ENCODE results near the gene CLEC20A. TPM values are rescaled to one million over a fixed set of nuclear protein-coding genes. Genes with fewer than 3 reads are reported as not detected.

Gene CLEC20A
- total RNA-seq, 1 experiment from 2014 or later, result not detected

DNA sequence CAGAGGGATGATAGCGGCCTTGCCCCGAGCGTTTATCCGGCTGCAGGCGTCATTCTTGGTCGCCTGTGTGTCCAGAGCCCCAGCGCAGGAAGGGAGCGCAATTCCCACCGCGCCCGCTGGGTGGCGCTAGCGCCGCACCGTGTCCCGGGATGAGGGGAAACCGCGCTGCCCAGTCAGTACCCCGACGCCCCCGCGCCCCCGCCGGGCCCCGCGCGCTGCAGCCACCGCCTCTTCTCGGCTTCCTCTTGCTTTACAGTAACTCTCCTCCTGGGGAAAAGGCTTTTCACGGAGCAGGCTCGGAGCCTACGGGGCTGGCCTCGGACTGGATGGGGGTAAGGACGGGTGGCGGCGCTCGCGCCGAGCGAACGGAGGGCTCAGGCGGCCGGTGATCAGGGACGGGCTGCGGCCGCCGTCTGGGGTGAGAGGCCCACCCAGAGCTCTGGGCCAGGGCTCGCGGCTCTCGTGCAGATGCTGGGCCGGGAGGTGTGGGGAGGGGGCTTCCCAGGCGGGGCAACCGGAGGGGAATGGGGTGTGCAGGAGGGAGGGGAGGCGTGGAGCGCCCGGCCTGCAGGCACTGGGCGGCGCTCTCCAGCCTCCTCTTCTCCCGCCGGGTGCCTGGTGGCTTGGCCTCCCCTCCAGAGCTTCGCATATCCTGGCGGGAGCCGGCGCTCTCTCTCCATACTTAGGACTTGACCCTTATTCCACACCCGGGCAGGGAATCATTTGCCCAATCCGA lies 46.0 kb upstream of the CLEC20A start:
- no TSS peak for BruUV-seq (replicated peaks)
- intact Hi-C loops (cut with micrococcal nuclease), result loop anchor here (1.0 to 2.0 kb wide), 5 partner anchors 66 to 460 kb away; no protein-coding TSS in a partner anchor
- peak; percentile 100 for TF ChIP-seq CTCF (IDR thresholded peaks at IDR 0.05; ENCODE audit: unreplicated experiment)
- peak overlapping the region; percentile 95 for H3K4me3 Mint-ChIP-seq (ENCODE audit: unreplicated experiment)
- ChIA-PET CTCF (interaction anchor here (0.6 to 12.2 kb wide), 99 partner anchors 8 to 828 kb away, joined by 3 to 390 read pairs (median 5); partner anchors contain the start of genes RALGPS2 and SOAT1), POLR2A (interaction anchor here (0.6 to 3.4 kb wide), 14 partner anchors 10 to 466 kb away, joined by 3 to 23 read pairs (median 3); partner anchors contain the start of gene RALGPS2)
- H3K36me3 Mint-ChIP-seq (ENCODE audit: insufficient read depth, unreplicated experiment), result peaks cover 10% of the 10 kb centered on the region
- no peaks in the 10 kb centered on the region for H3K27me3 Mint-ChIP-seq (ENCODE audit: insufficient read depth, unreplicated experiment)
- peaks cover 35% of the 10 kb centered on the region for H3K4me1 Mint-ChIP-seq (ENCODE audit: insufficient read depth, unreplicated experiment)
- peak; percentile 89 for DNase-seq (ENCODE audit: unreplicated experiment)
- H3K9me3 Mint-ChIP-seq (ENCODE audit: unreplicated experiment), result no peaks in the 10 kb centered on the region
- peak overlapping the region; percentile 80 for H3K27ac Mint-ChIP-seq (ENCODE audit: low read depth, unreplicated experiment)

- POLR2A ChIA-PET, result interaction anchor here (0.5 to 3.4 kb wide), 14 partner anchors 17 to 460 kb away, joined by 3 to 23 read pairs (median 4); no protein-coding TSS in a partner anchor
- Mint-ChIP-seq H3K4me3 (ENCODE audit: unreplicated experiment) (peak overlapping the region; percentile 95), H3K4me1 (ENCODE audit: insufficient read depth, unreplicated experiment) (peaks cover 42% of the 10 kb centered on the region), H3K27me3 (ENCODE audit: insufficient read depth, unreplicated experiment) (no peaks in the 10 kb centered on the region), H3K27ac (ENCODE audit: low read depth, unreplicated experiment) (peak overlapping the region; percentile 80), H3K9me3 (ENCODE audit: unreplicated experiment) (no peaks in the 10 kb centered on the region), H3K36me3 (ENCODE audit: insufficient read depth, unreplicated experiment) (peaks cover 10% of the 10 kb centered on the region)
- TF ChIP-seq CTCF (IDR thresholded peaks at IDR 0.05; ENCODE audit: unreplicated experiment), result no peak
- CTCF ChIA-PET, result interaction anchor here (0.5 to 12.2 kb wide), 74 partner anchors 8 to 752 kb away, joined by 3 to 390 read pairs (median 4); partner anchors contain the start of genes RALGPS2 and SOAT1
- intact Hi-C loops (cut with micrococcal nuclease), result loop anchor here (1.0 to 2.0 kb wide), 5 partner anchors 67 to 460 kb away; no protein-coding TSS in a partner anchor
- no TSS peak for BruUV-seq (replicated peaks)
- peak; percentile 51 for DNase-seq (ENCODE audit: unreplicated experiment)
Observed at GRCh38 chr1:178541829-178542553, 45.2 kb upstream of the CLEC20A start.

DNA sequence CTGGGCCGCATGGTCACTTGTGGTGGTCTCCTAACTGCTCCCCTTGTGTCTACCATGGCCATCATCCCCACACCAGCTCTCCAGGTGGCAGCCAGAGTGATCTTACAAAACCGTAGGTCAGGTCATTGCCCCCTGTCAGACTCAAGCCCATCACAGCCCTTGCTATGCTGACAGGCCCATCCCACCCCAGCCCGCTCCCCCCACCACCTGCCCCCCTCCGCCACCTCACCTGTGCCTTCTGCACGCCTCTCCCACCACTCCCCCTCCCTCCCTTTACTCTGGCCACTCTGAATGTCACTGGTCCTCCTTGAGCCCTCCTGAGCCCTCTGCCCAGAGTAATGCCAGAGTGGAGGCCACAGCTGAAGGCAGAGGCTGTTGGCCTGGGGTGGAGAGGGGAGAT lies 44.6 kb upstream of the CLEC20A start:
- POLR2A ChIA-PET, result interaction anchor here (0.5 to 3.3 kb wide), 7 partner anchors 123 to 462 kb away, joined by 3 to 17 read pairs (median 5); no protein-coding TSS in a partner anchor
- H3K27me3 Mint-ChIP-seq (ENCODE audit: insufficient read depth, unreplicated experiment), result no peaks in the 10 kb centered on the region
- H3K4me3 Mint-ChIP-seq (ENCODE audit: unreplicated experiment), result no peak overlapping the region
- TF ChIP-seq CTCF (IDR thresholded peaks at IDR 0.05; ENCODE audit: unreplicated experiment), result no peak
- no TSS peak for BruUV-seq (replicated peaks)
- peaks cover 10% of the 10 kb centered on the region for H3K36me3 Mint-ChIP-seq (ENCODE audit: insufficient read depth, unreplicated experiment)
- DNase-seq (ENCODE audit: unreplicated experiment), result no peak
- H3K9me3 Mint-ChIP-seq (ENCODE audit: unreplicated experiment), result no peaks in the 10 kb centered on the region
- CTCF ChIA-PET, result interaction anchor here (0.6 to 12.2 kb wide), 28 partner anchors 8 to 550 kb away, joined by 3 to 390 read pairs (median 6); partner anchors contain the start of gene RALGPS2
- H3K4me1 Mint-ChIP-seq (ENCODE audit: insufficient read depth, unreplicated experiment), result peaks cover 48% of the 10 kb centered on the region
- intact Hi-C loops (cut with micrococcal nuclease), result no loop called here
- peak overlapping the region; percentile 80 for H3K27ac Mint-ChIP-seq (ENCODE audit: low read depth, unreplicated experiment)
